Measurements from ENCODE around the gene SNX3. TPM values are rescaled to one million over a fixed set of nuclear protein-coding genes. Genes with fewer than 3 reads are reported as not detected.
A peak's percentile ranks its signal among the peaks of the same experiment; 100 is the strongest.

SNX3 gene
- total RNA-seq, 1 donor = 161 TPM

- no peak overlapping the region for H3K27ac ChIP-seq (ENCODE audit: low read depth, low read length)
- peak; percentile 83 for DNase-seq (ENCODE audit: insufficient read length, low spot score, missing footprints)
- H3K9me3 ChIP-seq (ENCODE audit: low read depth, low read length) = no peaks in the 10 kb centered on the region
- TF ChIP-seq CTCF (IDR thresholded peaks at IDR 0.05; ENCODE audit: extremely low read depth, low read depth, low read length) = no peak
- H3K4me1 ChIP-seq (ENCODE audit: insufficient read depth, low read length) = no peaks in the 10 kb centered on the region
- H3K36me3 ChIP-seq (ENCODE audit: insufficient read depth, low read length) = no peaks in the 10 kb centered on the region
- no peak overlapping the region for H2AFZ ChIP-seq (ENCODE audit: low read length)
- H3K27me3 ChIP-seq (ENCODE audit: insufficient read depth, low read length) = no peaks in the 10 kb centered on the region
- no peak overlapping the region for H3K4me2 ChIP-seq (ENCODE audit: insufficient read depth, low read length)
- H3K4me3 ChIP-seq (ENCODE audit: insufficient read depth, low read length) = no peak overlapping the region
- H3K79me2 ChIP-seq (ENCODE audit: insufficient read depth, low read length) = no peaks in the 10 kb centered on the region
- no peaks in the 10 kb centered on the region for H4K20me1 ChIP-seq (ENCODE audit: insufficient read depth, low read length)
Observed at GRCh38 chr6:108268845-108269244, 8.0 kb upstream of the SNX3 start.

GRCh38 chr6:108263371-108263770 is 2.5 kb upstream of the SNX3 start:
- no peak for DNase-seq (ENCODE audit: insufficient read length, low spot score, missing footprints)

GRCh38 chr6:108260126-108260808 is 573 bp downstream of the SNX3 start:
- TF ChIP-seq CTCF (IDR thresholded peaks at IDR 0.05; ENCODE audit: extremely low read depth, low read depth, low read length) = no peak
- Histone ChIP-seq H3K4me1 (ENCODE audit: insufficient read depth, low read length) (peaks cover 8% of the 10 kb centered on the region), H3K79me2 (ENCODE audit: insufficient read depth, low read length) (peaks cover 60% of the 10 kb centered on the region), H4K20me1 (ENCODE audit: insufficient read depth, low read length) (peaks cover 14% of the 10 kb centered on the region), H2AFZ (ENCODE audit: low read length) (peak overlapping the region; percentile 100), H3K27ac (ENCODE audit: low read depth, low read length) (peak overlapping the region; percentile 88), H3K4me2 (ENCODE audit: insufficient read depth, low read length) (peak overlapping the region; percentile 94), H3K36me3 (ENCODE audit: insufficient read depth, low read length) (no peaks in the 10 kb centered on the region), H3K9me3 (ENCODE audit: low read depth, low read length) (no peaks in the 10 kb centered on the region), H3K27me3 (ENCODE audit: insufficient read depth, low read length) (no peaks in the 10 kb centered on the region), H3K4me3 (ENCODE audit: insufficient read depth, low read length) (peak overlapping the region; percentile 97)
- DNase-seq (ENCODE audit: insufficient read length, low spot score, missing footprints) = peak; percentile 73

More at GRCh38 chr6:108263371-108263770, 2.5 kb upstream of the SNX3 start:
- Histone ChIP-seq H4K20me1 (ENCODE audit: insufficient read depth, low read length) (peaks cover 2% of the 10 kb centered on the region), H3K27me3 (ENCODE audit: insufficient read depth, low read length) (no peaks in the 10 kb centered on the region), H3K36me3 (ENCODE audit: insufficient read depth, low read length) (no peaks in the 10 kb centered on the region), H3K4me3 (ENCODE audit: insufficient read depth, low read length) (no peak overlapping the region), H3K4me1 (ENCODE audit: insufficient read depth, low read length) (peaks cover 8% of the 10 kb centered on the region), H3K27ac (ENCODE audit: low read depth, low read length) (no peak overlapping the region), H2AFZ (ENCODE audit: low read length) (no peak overlapping the region), H3K4me2 (ENCODE audit: insufficient read depth, low read length) (no peak overlapping the region), H3K9me3 (ENCODE audit: low read depth, low read length) (no peaks in the 10 kb centered on the region), H3K79me2 (ENCODE audit: insufficient read depth, low read length) (peaks cover 31% of the 10 kb centered on the region)
- no peak for TF ChIP-seq CTCF (IDR thresholded peaks at IDR 0.05; ENCODE audit: extremely low read depth, low read depth, low read length)

- no peak overlapping the region for H3K4me3 ChIP-seq (ENCODE audit: insufficient read depth, low read length)
- H3K36me3 ChIP-seq (ENCODE audit: insufficient read depth, low read length) = no peaks in the 10 kb centered on the region
- H3K27me3 ChIP-seq (ENCODE audit: insufficient read depth, low read length) = no peaks in the 10 kb centered on the region
- H3K9me3 ChIP-seq (ENCODE audit: low read depth, low read length) = no peaks in the 10 kb centered on the region
- peaks cover 98% of the 10 kb centered on the region for H3K79me2 ChIP-seq (ENCODE audit: insufficient read depth, low read length)
- peaks cover 4% of the 10 kb centered on the region for H3K4me1 ChIP-seq (ENCODE audit: insufficient read depth, low read length)
- TF ChIP-seq CTCF (IDR thresholded peaks at IDR 0.05; ENCODE audit: extremely low read depth, low read depth, low read length) = no peak
- H4K20me1 ChIP-seq (ENCODE audit: insufficient read depth, low read length) = peaks cover 52% of the 10 kb centered on the region
- H3K27ac ChIP-seq (ENCODE audit: low read depth, low read length) = no peak overlapping the region
- no peak for DNase-seq (ENCODE audit: insufficient read length, low spot score, missing footprints)
- H2AFZ ChIP-seq (ENCODE audit: low read length) = no peak overlapping the region
- no peak overlapping the region for H3K4me2 ChIP-seq (ENCODE audit: insufficient read depth, low read length)
Observed at GRCh38 chr6:108254433-108255410, 6.1 kb downstream of the SNX3 start.
